Caco-2 (cell line): Measurements from ENCODE around the gene MIEN1. TPM values are rescaled to one million over a fixed set of nuclear protein-coding genes. Genes with fewer than 3 reads are reported as not detected.
A peak's percentile ranks its signal among the peaks of the same experiment; 100 is the strongest.

ENCODE experiments used
- Bru-seq: library from RNA; stranded (reverse); fragments of 400-500 nt; gene quantifications from one replicate; lab custom pipeline; 2021; lab: Mats Ljungman, UMichigan
- BruChase-seq, 2 experiments: library from RNA; stranded (reverse); fragments of 400-500 nt; gene quantifications; one replicate each; lab custom pipeline; 2021; lab: Mats Ljungman, UMichigan
- BruUV-seq: library from RNA; stranded (reverse); fragments of 400-500 nt; replicated peaks from 2 replicates; lab custom pipeline; 2021; lab: Mats Ljungman, UMichigan
- CTCF ChIA-PET: fragments of 300-600 bp; sonication (Branson Sonifier 250); formaldehyde crosslinking; loops from one replicate; lab custom pipeline; 2022; ENCODE audit warnings: antibody characterized with exemption; lab: Charles Lee
- POLR2A ChIA-PET: fragments of 300-600 bp; sonication (Branson Sonifier 250); formaldehyde crosslinking; loops from one replicate; lab custom pipeline; 2022; ENCODE audit warnings: antibody characterized with exemption; lab: Charles Lee
- DNase-seq, 2 experiments: peaks; one replicate each; pipeline versions ENCODE4 v3.0.0 to v3.0.0-alpha.2; 2020 to 2022
- H3K27me3 ChIP-seq: replicated peaks from 2 replicates; pipeline ENCODE4 v1.6.0; 2011; ENCODE audit warnings: low read length; ENCODE audit not compliant: control insufficient read depth, insufficient read depth
- H3K36me3 ChIP-seq: 2 replicates; pipeline ENCODE4 v1.5.1; 2011; ENCODE audit warnings: low read length; ENCODE audit not compliant: control insufficient read depth, insufficient read depth
- H3K4me1 ChIP-seq: fragments of 250-450 bp; sonication (Bioruptor Pico); 2 replicates; pipeline ENCODE4 v1.5.1; 2020; ENCODE audit warnings: mild to moderate bottlenecking
- H3K4me3 ChIP-seq: 2 replicates; pipeline ENCODE4 v1.5.1; 2011; ENCODE audit warnings: low read depth, mild to moderate bottlenecking, control low read depth, low read length
- H3K9me3 ChIP-seq: fragments of 250-450 bp; sonication (Bioruptor Pico); 2 replicates; pipeline ENCODE4 v1.5.1; 2020; ENCODE audit warnings: mild to moderate bottlenecking, moderate library complexity
- H3K27ac Mint-ChIP-seq: one replicate; pipeline ENCODE4 v1.8.0; 2022; ENCODE audit warnings: mixed read lengths; ENCODE audit not compliant: unreplicated experiment
- H3K27me3 Mint-ChIP-seq: one replicate; pipeline ENCODE4 v1.8.0; 2022; ENCODE audit warnings: mixed read lengths; ENCODE audit not compliant: insufficient read depth, unreplicated experiment
- H3K36me3 Mint-ChIP-seq: one replicate; pipeline ENCODE4 v1.8.0; 2022; ENCODE audit warnings: mild to moderate bottlenecking, mixed read lengths; ENCODE audit not compliant: insufficient read depth, unreplicated experiment
- H3K4me1 Mint-ChIP-seq: one replicate; pipeline ENCODE4 v1.8.0; 2022; ENCODE audit warnings: low read depth, mixed read lengths; ENCODE audit not compliant: unreplicated experiment
- H3K4me3 Mint-ChIP-seq: one replicate; pipeline ENCODE4 v1.8.0; 2022; ENCODE audit warnings: mild to moderate bottlenecking, moderate library complexity, mixed read lengths; ENCODE audit not compliant: unreplicated experiment
- H3K9me3 Mint-ChIP-seq: one replicate; pipeline ENCODE4 v1.8.0; 2022; ENCODE audit warnings: mixed read lengths; ENCODE audit not compliant: unreplicated experiment
- CTCF ChIP-seq, 2 experiments: fragments of 200-600 bp in 1 of 2; IDR thresholded peaks; 1 replicate in 1 of 2; 2 replicates in 1 of 2; pipeline versions ENCODE4 v1.5.1 to v1.8.0; 2011 to 2022; ENCODE audit warnings: antibody characterized with exemption in 1 of 2, control low read depth in 1 of 2, inconsistent platforms in 1 of 2, low read depth in 1 of 2, low read length in 1 of 2, mild to moderate bottlenecking in 1 of 2, moderate library complexity in 1 of 2; ENCODE audit not compliant: insufficient read depth in 1 of 2, severe bottlenecking in 1 of 2, unreplicated experiment in 1 of 2
- intact Hi-C: fragments of 100-400 bp; cut with micrococcal nuclease; formaldehyde crosslinking; loops from one replicate; pipeline ENCODE4 v1.10.0; 2022; ENCODE audit not compliant: unreplicated experiment
- long read RNA-seq: library from polyadenylated mRNA; stranded (forward); transcript quantifications from one replicate; pipeline ENCODE4 v2.0.0, GENCODE V29; 2022
- total RNA-seq: library from RNA; stranded (reverse); gene quantifications from 2 replicates; pipeline ENCODE4 v1.2.3, GENCODE V29; 2022

Gene MIEN1
- total RNA-seq (42.9 and 46.3 TPM in 2 replicates), Bru-seq, nascent RNA (percentile 76 among the genes with signal in this experiment), BruChase-seq, experiment 1, labeled RNA remaining after a 2-hour chase (percentile 74 among the genes with signal in this experiment), BruChase-seq, experiment 2, labeled RNA remaining after a 6-hour chase (percentile 93 among the genes with signal in this experiment)
- long read RNA-seq, transcript MIEN1-201 (4 exons, 1,006 nt): major isoform, 68 of 79 reads
- long read RNA-seq, transcript MIEN1-202 (3 exons, 825 nt): minor isoform, 8 of 79 reads
- long read RNA-seq, partial matches to known transcripts: 0 of 79 reads
- long read RNA-seq, other reads (novel, unspliced or antisense): 1 of 79 reads

GRCh38 chr17:39730095-39730921 is at the start of gene MIEN1:
MIEN1 (minus strand) TSS chr17:39730532; CDS start chr17:39730495, 37 bp downstream.
- TSS peak; percentile 72 for BruUV-seq
- no peaks in the 10 kb centered on the region for H3K9me3 Mint-ChIP-seq
- Histone ChIP-seq H3K4me3 (peak within 1 kb of the TSS; percentile 57), H3K4me1 (peaks cover 11% of the 10 kb centered on the region), H3K9me3 (no peaks in the 10 kb centered on the region), H3K36me3 (peaks cover 5% of the 10 kb centered on the region), H3K27me3 (no peaks in the 10 kb centered on the region)
- ChIA-PET POLR2A (interaction anchor here (0.6 to 2.4 kb wide), 8 partner anchors 9 to 109 kb away, joined by 3 to 24 read pairs (median 11); partner anchors contain the start of genes ERBB2 and PGAP3), CTCF (interaction anchor here (0.6 to 3.2 kb wide), 21 partner anchors 8 to 183 kb away, joined by 3 to 29 read pairs (median 4); partner anchors contain the start of genes ERBB2 and PGAP3)
- H3K4me3 Mint-ChIP-seq: peak within 1 kb of the TSS; percentile 84
- H3K27me3 Mint-ChIP-seq: no peaks in the 10 kb centered on the region
- H3K36me3 Mint-ChIP-seq: peaks cover 66% of the 10 kb centered on the region
- TF ChIP-seq CTCF (IDR thresholded peaks at IDR 0.05; ENCODE audit: insufficient read depth in 1 of 2, low read depth in 1 of 2, low read length in 1 of 2, severe bottlenecking in 1 of 2, unreplicated experiment in 1 of 2): peak; percentile 74 to 95
- DNase-seq: peak; percentile 92 to 98
- peak within 1 kb of the TSS; percentile 91 for H3K27ac Mint-ChIP-seq
- H3K4me1 Mint-ChIP-seq: no peaks in the 10 kb centered on the region
- intact Hi-C loops: loop anchor here (1.0 to 2.0 kb wide), 3 partner anchors 9 to 42 kb away; partner anchors contain the start of gene PGAP3

- ChIA-PET CTCF (no interaction called here), POLR2A (no interaction called here)
- Mint-ChIP-seq H3K27me3 (no peaks in the 10 kb centered on the region), H3K9me3 (no peaks in the 10 kb centered on the region), H3K4me3 (no peak overlapping the region), H3K27ac (no peak overlapping the region), H3K36me3 (peaks cover 9% of the 10 kb centered on the region), H3K4me1 (peaks cover 17% of the 10 kb centered on the region)
- no peak for TF ChIP-seq CTCF (IDR thresholded peaks at IDR 0.05; ENCODE audit: insufficient read depth in 1 of 2, low read depth in 1 of 2, low read length in 1 of 2, severe bottlenecking in 1 of 2, unreplicated experiment in 1 of 2)
- Histone ChIP-seq H3K9me3 (no peaks in the 10 kb centered on the region), H3K4me3 (no peak overlapping the region), H3K4me1 (peaks cover 18% of the 10 kb centered on the region), H3K27me3 (no peaks in the 10 kb centered on the region), H3K36me3 (no peaks in the 10 kb centered on the region)
- no TSS peak for BruUV-seq
- no peak for DNase-seq
- intact Hi-C loops: no loop called here
Observed at GRCh38 chr17:39777534-39778365, 47.4 kb upstream of the MIEN1 start.
